ENCODE results near the gene CDK19.

- no peak for TF ChIP-seq CTCF (IDR thresholded peaks at IDR 0.05)
- TF ChIP-seq POLR2A (IDR thresholded peaks at IDR 0.05) = no peak
Measured at GRCh38 chr6:110646419-110646698, 168.9 kb downstream of the CDK19 start.

Data from right lobe of liver (tissue), 4 donors.